A549 (cell line): ENCODE results near the gene PARP9. TPM values are rescaled to one million over a fixed set of nuclear protein-coding genes. Genes with fewer than 3 reads are reported as not detected.

Experiments
- ATAC-seq, 2 experiments: fragments of 200-7000 bp in 1 of 2; fragments of >200 bp in 1 of 2; cut with Nextera tagmentation in 1 of 2; cut with Tn5 transposase in 1 of 2; 3 replicates each; pipeline versions ENCODE4 v1.8.0 to v1.9.1; 2018 to 2020; ENCODE audit warnings: mild to moderate bottlenecking in 1 of 2, moderate library complexity in 1 of 2
- CTCF ChIA-PET: fragments of 300-600 bp; sonication (Branson Sonifier 250); formaldehyde crosslinking; extraction: SDS; loops from one replicate; lab custom pipeline; 2021; ENCODE audit warnings: antibody characterized with exemption, inconsistent platforms; lab: Yijun Ruan, JAX
- POLR2A ChIA-PET: fragments of 350-600 bp; formaldehyde crosslinking; extraction: SDS; loops from one replicate; lab custom pipeline; 2021; ENCODE audit warnings: antibody characterized with exemption, inconsistent platforms; lab: Yijun Ruan, JAX
- DNase-seq, 2 experiments: peaks; one replicate each; pipeline versions ENCODE4 v3.0.0 to v3.0.0-alpha.2; 2011 to 2016; ENCODE audit warnings: low read depth in 1 of 2, low spot score in 1 of 2
- FAIRE-seq: peaks from 2 replicates; lab custom pipeline; 2011; peaks lifted over from hg19 to GRCh38; lab: Jason Lieb, UNC
- H3K27ac ChIP-seq, 2 experiments: fragments of >200 bp; sonication (Bioruptor Twin); formaldehyde crosslinking; 3 replicates each; pipeline ENCODE4 v1.5.1; 2016 to 2017
- H3K4me1 ChIP-seq: fragments of >200 bp; sonication (Bioruptor Twin); formaldehyde crosslinking; 3 replicates; pipeline ENCODE4 v1.6.1; 2016
- H3K4me2 ChIP-seq: fragments of >200 bp; sonication (Bioruptor Twin); formaldehyde crosslinking; 3 replicates; pipeline ENCODE4 v1.6.1; 2016
- H3K4me3 ChIP-seq: fragments of >200 bp; sonication (Bioruptor Twin); formaldehyde crosslinking; 3 replicates; pipeline ENCODE4 v1.5.1; 2016
- H3K9me3 ChIP-seq: fragments of >200 bp; sonication (Bioruptor Twin); formaldehyde crosslinking; 3 replicates; pipeline ENCODE4 v1.6.1; 2016
- BHLHE40 ChIP-seq: IDR thresholded peaks from 2 replicates; pipeline ENCODE4 v1.6.1; 2012; ENCODE audit warnings: low read depth, low read length, inconsistent platforms
- CEBPB ChIP-seq, 2 experiments: fragments of >200 bp in 1 of 2; sonication (Bioruptor Twin) in 1 of 2; formaldehyde crosslinking in 1 of 2; IDR thresholded peaks; 2 replicates each; pipeline ENCODE4 v1.6.1; 2012 to 2016
- CHD2 ChIP-seq: fragments of 150-350 bp; IDR thresholded peaks from 2 replicates; pipeline ENCODE4 v1.6.1; 2014; ENCODE audit warnings: low read length; ENCODE audit not compliant: partially characterized antibody
- CTCF ChIP-seq: fragments of >200 bp; sonication (Bioruptor Twin); formaldehyde crosslinking; IDR thresholded peaks from 3 replicates; pipeline ENCODE4 v1.5.1; 2016
- ESRRA ChIP-seq: fragments of 150-350 bp; IDR thresholded peaks from 2 replicates; pipeline ENCODE4 v1.6.1; 2014; ENCODE audit warnings: mild to moderate bottlenecking, low read length, borderline replicate concordance
- GATA3 ChIP-seq: IDR thresholded peaks from 2 replicates; pipeline ENCODE4 v1.6.1; 2012; ENCODE audit warnings: borderline replicate concordance
- HES2 ChIP-seq: fragments of >200 bp; sonication (Bioruptor Twin); formaldehyde crosslinking; IDR thresholded peaks from 2 replicates; pipeline ENCODE4 v1.6.1; 2016
- HMGXB4 ChIP-seq: fragments of 250-450 bp; sonication (Bioruptor Pico); IDR thresholded peaks from 2 replicates; pipeline ENCODE4 v1.5.0; 2021; ENCODE audit warnings: mild to moderate bottlenecking, moderate library complexity, borderline replicate concordance
- KDM5A ChIP-seq: fragments of 200-600 bp; sonication (generic); IDR thresholded peaks from 2 replicates; pipeline ENCODE4 v1.6.1; 2016; ENCODE audit warnings: antibody characterized with exemption, mild to moderate bottlenecking
- MYC ChIP-seq: IDR thresholded peaks from 2 replicates; pipeline ENCODE4 v1.6.1; 2012; ENCODE audit warnings: mild to moderate bottlenecking, inconsistent platforms, low read length, improper control_type of control experiment, borderline replicate concordance
- NPAS2 ChIP-seq: fragments of 250-450 bp; sonication (Bioruptor Pico); IDR thresholded peaks from 2 replicates; pipeline ENCODE4 v1.8.0; 2022; ENCODE audit warnings: mild to moderate bottlenecking, moderate library complexity, borderline replicate concordance
- PBX3 ChIP-seq: IDR thresholded peaks from 2 replicates; pipeline ENCODE4 v1.6.1; 2012
- RAD21 ChIP-seq, 2 experiments: fragments of >200 bp in 1 of 2; sonication (Bioruptor Twin) in 1 of 2; formaldehyde crosslinking in 1 of 2; IDR thresholded peaks in 1 of 2; conservative IDR thresholded peaks in 1 of 2; 2 replicates in 1 of 2; 3 replicates in 1 of 2; pipeline ENCODE4 v1.6.1; 2012 to 2018; ENCODE audit warnings: inconsistent platforms in 1 of 2
- RARB ChIP-seq: fragments of 250-450 bp; sonication (Bioruptor Pico); IDR thresholded peaks from 2 replicates; pipeline ENCODE4 v1.8.0; 2021; ENCODE audit warnings: mild to moderate bottlenecking, moderate library complexity
- REST ChIP-seq: fragments of 200-600 bp; sonication (generic); IDR thresholded peaks from 2 replicates; pipeline ENCODE4 v1.6.1; 2016; ENCODE audit warnings: antibody characterized with exemption, mild to moderate bottlenecking, moderate library complexity
- SMC3 ChIP-seq: fragments of >200 bp; sonication (Bioruptor Twin); formaldehyde crosslinking; IDR thresholded peaks from 3 replicates; pipeline ENCODE4 v1.6.1; 2018; ENCODE audit warnings: inconsistent platforms
- TFCP2L1 ChIP-seq: fragments of 250-450 bp; sonication (Bioruptor Pico); IDR thresholded peaks from 2 replicates; pipeline ENCODE4 v1.5.0; 2021; ENCODE audit warnings: mild to moderate bottlenecking
- ZC3H11A ChIP-seq: fragments of 450-650 bp; IDR thresholded peaks from 2 replicates; pipeline ENCODE4 v1.6.1; 2014; ENCODE audit warnings: antibody characterized with exemption, mild to moderate bottlenecking
- ZFP36 ChIP-seq: fragments of 450-650 bp; IDR thresholded peaks from 2 replicates; pipeline ENCODE4 v1.6.1; 2014; ENCODE audit warnings: borderline replicate concordance; ENCODE audit not compliant: partially characterized antibody
- ZNF302 ChIP-seq: fragments of 250-450 bp; sonication (Bioruptor Pico); IDR thresholded peaks from 2 replicates; pipeline ENCODE4 v1.9.0; 2021; ENCODE audit warnings: inconsistent platforms, mild to moderate bottlenecking, moderate library complexity
- ZSCAN20 ChIP-seq: fragments of 250-450 bp; sonication (Bioruptor Pico); IDR thresholded peaks from 2 replicates; pipeline ENCODE4 v1.8.0; 2022; ENCODE audit warnings: mild to moderate bottlenecking, moderate library complexity
- WGBS: methylation state at CpG from one replicate; pipeline ENCODE4 v1.1.6; 2017; ENCODE audit errors: missing lambda C conversion rate; 5-methylcytosine and 5-hydroxymethylcytosine counted together
- polyA plus RNA-seq, 4 experiments: library from polyadenylated mRNA; depleted of rRNA in 3 of 4; stranded (reverse); fragments of >200 nt; fragmentation: RNase III in 1 of 4; extraction: RNeasy Plus Mini Kit Qiagen cat#74134 plus additional on column Dnase treatment in 1 of 4; gene quantifications; 2 replicates in 3 of 4; 3 replicates in 1 of 4; pipeline ENCODE4 v1.2.3, GENCODE V29; 2011 to 2017

Gene PARP9
- polyA plus RNA-seq, 2 of the 4 experiments (the other 2 are of a cell fraction) = 4.5 to 12.6 TPM

- H3K4me2 ChIP-seq = no peak overlapping the region
- peak; percentile 46 to 57; a peak in 3 of 6 replicates for ATAC-seq
- TF ChIP-seq ZSCAN20 (CRISPR knock-in tag) = no peak
- peak; percentile 88 for TF ChIP-seq SMC3
- peak; percentile 71 for TF ChIP-seq CTCF
- TF ChIP-seq RAD21 (conservative IDR thresholded peaks at IDR 0.05 in 1 of 2, IDR thresholded peaks at IDR 0.05 in 1 of 2) = peak; percentile 76
- TF ChIP-seq ESRRA = no peak
- peaks cover 6% of the 10 kb centered on the region; the same call in 1 of the 3 replicates for H3K4me1 ChIP-seq
- H3K9me3 ChIP-seq = no peaks in the 10 kb centered on the region
- CTCF ChIA-PET = interaction anchor here (0.7 to 3.0 kb wide), 12 partner anchors 10 to 470 kb away, joined by 3 to 52 read pairs (median 6); no protein-coding TSS in a partner anchor
- no peak overlapping the region for H3K27ac ChIP-seq
- POLR2A ChIA-PET = no interaction called here
- no peak overlapping the region for H3K4me3 ChIP-seq
- peak; percentile 58 to 65 for DNase-seq
- WGBS = 46% methylated on average over 1 of the region's 1 CpG
- no peak for FAIRE-seq
These were observed 3.4 kb downstream of the PARP9 start for GRCh38 chr3:122560680-122561079.

GRCh38 chr3:122559906-122560305 lies 4.2 kb downstream of the PARP9 start:
- WGBS = 73% methylated on average over 3 of the region's 3 CpGs
- no peak for TF ChIP-seq PBX3
- TF ChIP-seq RARB = no peak
- no peak for TF ChIP-seq ESRRA
- no peak for TF ChIP-seq REST
- no peak for TF ChIP-seq SMC3
- no peak for TF ChIP-seq RAD21 (conservative IDR thresholded peaks at IDR 0.05 in 1 of 2, IDR thresholded peaks at IDR 0.05 in 1 of 2)
- no peak for TF ChIP-seq ZC3H11A
- TF ChIP-seq TFCP2L1 (CRISPR knock-in tag) = no peak
- no peak for TF ChIP-seq MYC
- no peak overlapping the region for H3K4me2 ChIP-seq
- POLR2A ChIA-PET = no interaction called here
- DNase-seq = no peak
- H3K9me3 ChIP-seq = no peaks in the 10 kb centered on the region
- no peak overlapping the region for H3K27ac ChIP-seq
- FAIRE-seq = no peak
- CTCF ChIA-PET = interaction anchor here (0.7 to 3.0 kb wide), 15 partner anchors 11 to 470 kb away, joined by 3 to 52 read pairs (median 3); no protein-coding TSS in a partner anchor
- ATAC-seq = no peak
- H3K4me1 ChIP-seq = peaks cover 2% of the 10 kb centered on the region; the same call in 1 of the 3 replicates
- H3K4me3 ChIP-seq = no peak overlapping the region

GRCh38 chr3:122558605-122559004 lies 5.5 kb downstream of the PARP9 start:
- Histone ChIP-seq H3K27ac (no peak overlapping the region), H3K9me3 (no peaks in the 10 kb centered on the region), H3K4me1 (no peaks in the 10 kb centered on the region), H3K4me2 (no peak overlapping the region), H3K4me3 (no peak overlapping the region)
- FAIRE-seq (no peak), DNase-seq (no peak), ATAC-seq (no peak)
- ChIA-PET CTCF (interaction anchor here (1.0 to 5.1 kb wide), 6 partner anchors 17 to 472 kb away, joined by 3 to 52 read pairs (median 8); partner anchors contain the start of genes PARP14 and WDR5B), POLR2A (no interaction called here)
- TF ChIP-seq CEBPB (IDR thresholded peaks at IDR 0.05) (no peak), BHLHE40 (no peak), CTCF (no peak), GATA3 (no peak), TFCP2L1 (CRISPR knock-in tag) (no peak), CHD2 (no peak), ZFP36 (no peak), HMGXB4 (CRISPR knock-in tag) (no peak), ZNF302 (CRISPR knock-in tag) (no peak), NPAS2 (CRISPR knock-in tag) (no peak), HES2 (no peak), KDM5A (no peak)
- 81% methylated on average over 6 of the region's 6 CpGs for WGBS
